Measurements from ENCODE around the gene SMIM35.
"Not testable (repeated sequence)": the region's sequence is repeated elsewhere in the genome, so short reads cannot be mapped to it uniquely, and the experiment has no call there.

SMIM35 gene

DNA sequence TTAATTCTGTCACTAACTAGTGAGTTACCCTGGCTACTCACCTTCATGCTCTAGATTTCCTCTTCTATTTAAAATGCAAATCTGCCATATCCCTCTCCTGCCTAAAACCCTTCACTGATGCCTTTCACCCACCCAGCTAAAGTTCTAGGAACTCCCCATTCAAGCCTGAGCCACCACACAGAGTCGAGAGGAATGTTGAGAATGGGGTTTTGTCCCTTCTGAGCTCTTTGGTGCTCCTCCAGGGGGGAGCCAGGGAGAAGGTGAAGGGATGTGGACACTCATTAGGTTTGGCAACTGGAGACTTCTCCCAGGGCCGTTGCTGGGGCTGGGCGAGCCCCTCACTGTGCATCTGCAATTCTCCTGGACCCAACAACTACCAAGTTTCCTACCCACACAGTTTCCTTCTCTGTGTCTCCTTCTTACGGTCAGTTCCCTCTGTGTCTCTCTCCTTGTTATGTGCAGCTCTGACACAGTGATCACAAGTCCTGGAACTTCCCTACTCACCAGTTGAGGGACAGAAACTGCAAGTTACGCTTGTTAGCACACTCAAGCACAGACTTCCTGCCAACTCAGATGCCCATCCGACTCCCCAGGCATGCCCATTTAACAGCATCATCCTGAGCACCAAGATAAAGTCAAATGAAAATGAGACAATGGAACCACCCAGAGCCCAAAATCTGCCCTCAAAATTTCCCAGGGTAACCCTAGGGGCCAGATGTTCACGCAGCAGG, 107.1 kb downstream of the SMIM35 start:
- no peak for DNase-seq

DNA sequence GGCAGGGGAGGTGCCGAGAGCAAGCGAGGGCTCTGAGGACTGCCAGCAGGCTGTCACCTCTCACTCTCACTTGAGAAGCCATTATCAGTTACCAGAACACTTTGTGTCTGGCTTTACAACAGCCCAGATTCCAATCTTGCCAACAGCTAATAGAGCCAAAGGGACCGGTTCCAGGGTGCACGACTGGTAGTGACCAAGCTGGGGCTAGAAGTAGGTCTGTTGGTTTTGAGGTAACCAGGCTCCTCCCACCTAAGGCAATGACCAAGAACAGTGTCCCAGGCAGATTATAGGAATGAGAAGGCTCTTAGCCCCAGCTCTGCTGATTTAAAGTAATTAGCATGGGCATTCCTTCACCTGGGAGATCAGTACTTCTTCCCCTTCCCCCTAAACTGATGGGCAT, 107.8 kb downstream of the SMIM35 start:
- no peak for DNase-seq

GRCh38 chr11:117978291-117978910, 108.4 kb downstream of the SMIM35 start:
- not testable (repeated sequence) for DNase-seq

- not testable (repeated sequence) for DNase-seq
These were observed 109.0 kb downstream of the SMIM35 start for GRCh38 chr11:117977612-117978264.

DNA sequence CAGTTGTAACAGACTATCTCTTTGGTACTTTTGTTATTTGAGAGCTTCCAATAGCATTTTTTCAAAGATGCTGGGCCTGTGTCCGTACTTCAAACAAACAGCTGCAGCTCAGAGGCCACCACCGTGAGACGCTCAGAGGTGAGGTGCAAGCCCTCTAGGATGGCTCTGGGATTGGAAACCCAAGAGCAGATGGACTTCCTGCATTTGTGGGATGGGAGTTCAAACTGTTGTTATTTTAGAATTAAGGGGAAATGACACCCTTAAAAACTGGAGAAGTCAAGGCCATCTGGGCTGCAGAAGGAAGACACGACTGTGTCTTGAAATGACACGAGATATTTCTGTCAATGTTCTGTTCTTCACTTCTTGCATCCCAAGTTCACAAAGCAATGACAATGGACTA, 109.7 kb downstream of the SMIM35 start:
- DNase-seq: no peak

- DNase-seq: no peak
These were observed 110.3 kb downstream of the SMIM35 start for GRCh38 chr11:117976445-117976844.

DNA sequence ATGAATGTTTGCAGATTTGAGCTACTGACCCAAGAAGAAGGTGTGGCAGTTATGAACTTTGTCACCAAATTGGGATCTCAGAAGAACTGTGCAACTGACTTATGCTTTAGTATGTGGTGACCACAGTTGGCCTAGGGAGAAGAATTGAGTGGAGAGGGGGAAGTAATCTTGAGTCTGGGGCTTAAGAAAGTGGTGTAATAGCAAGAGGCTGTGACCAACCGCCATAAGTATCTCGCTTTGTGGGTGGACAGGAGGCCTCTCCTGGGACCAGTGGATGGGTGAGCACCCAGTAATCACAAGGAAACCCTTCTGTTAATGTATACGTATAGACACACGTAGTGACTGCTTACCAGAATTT, 113.3 kb downstream of the SMIM35 start:
- no peak for DNase-seq

- no peak for DNase-seq
These were observed 113.9 kb downstream of the SMIM35 start for GRCh38 chr11:117972629-117973502.

GRCh38 chr11:117972044-117972443, 114.7 kb downstream of the SMIM35 start:
- DNase-seq: no peak

DNA sequence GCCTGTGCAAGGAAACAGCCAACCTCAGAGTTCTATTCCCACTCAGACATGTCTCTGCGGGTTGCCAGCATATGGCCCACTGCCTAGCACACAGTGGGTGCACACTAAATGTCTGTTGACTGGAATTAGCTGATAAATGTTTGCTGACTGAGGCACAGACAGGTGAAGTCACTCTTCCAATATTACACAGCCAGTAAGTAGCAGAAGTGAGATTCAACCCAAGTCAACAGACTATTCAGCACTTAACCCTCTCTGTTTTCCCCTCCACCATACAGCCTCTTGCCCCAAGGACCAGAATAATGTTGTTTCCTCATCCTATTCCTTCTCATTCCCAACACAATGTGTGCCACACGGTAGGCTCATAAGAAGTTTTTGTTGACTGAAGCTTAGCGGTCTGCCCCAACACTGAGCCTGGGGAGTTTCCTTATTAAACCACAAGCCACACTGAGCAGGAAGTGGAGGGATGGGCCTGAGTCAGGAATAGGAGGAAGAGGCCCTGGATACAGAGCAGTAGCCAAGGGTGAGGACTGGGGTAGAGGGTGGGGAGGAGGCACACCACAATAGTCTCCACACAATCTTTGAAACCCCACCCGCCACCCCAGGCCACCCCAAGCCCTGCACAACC, 116.3 kb downstream of the SMIM35 start:
- no peak for DNase-seq

- no peak for DNase-seq
These were observed 117.4 kb downstream of the SMIM35 start for GRCh38 chr11:117969160-117969991.

- no peak for DNase-seq
These were observed 119.9 kb downstream of the SMIM35 start for GRCh38 chr11:117966908-117967307.

DNA sequence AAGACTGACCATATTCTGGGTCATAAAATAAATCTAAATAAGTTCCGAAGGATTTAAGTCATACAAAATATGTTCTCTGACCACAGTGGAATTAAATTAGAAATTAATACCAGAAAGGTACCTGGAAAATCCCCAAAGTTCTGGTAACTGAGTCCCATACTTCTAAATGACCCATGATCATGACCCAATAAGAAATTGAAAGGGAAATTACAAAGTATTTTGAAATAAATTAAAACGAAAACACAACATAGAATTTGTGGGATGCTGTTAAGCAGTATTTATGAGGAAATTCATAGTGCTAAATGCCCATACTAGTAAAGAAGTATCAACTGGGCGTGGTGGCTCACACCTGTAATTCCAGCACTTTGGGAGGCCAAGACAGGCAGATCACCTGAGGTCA, 123.9 kb downstream of the SMIM35 start:
- DNase-seq: no peak

- DNase-seq: no peak
These were observed 124.9 kb downstream of the SMIM35 start for GRCh38 chr11:117961896-117962295.

- DNase-seq: no peak
These were observed 126.4 kb downstream of the SMIM35 start for GRCh38 chr11:117960406-117960805.

- no peak for DNase-seq
These were observed 127.2 kb downstream of the SMIM35 start for GRCh38 chr11:117959438-117960149.

DNA sequence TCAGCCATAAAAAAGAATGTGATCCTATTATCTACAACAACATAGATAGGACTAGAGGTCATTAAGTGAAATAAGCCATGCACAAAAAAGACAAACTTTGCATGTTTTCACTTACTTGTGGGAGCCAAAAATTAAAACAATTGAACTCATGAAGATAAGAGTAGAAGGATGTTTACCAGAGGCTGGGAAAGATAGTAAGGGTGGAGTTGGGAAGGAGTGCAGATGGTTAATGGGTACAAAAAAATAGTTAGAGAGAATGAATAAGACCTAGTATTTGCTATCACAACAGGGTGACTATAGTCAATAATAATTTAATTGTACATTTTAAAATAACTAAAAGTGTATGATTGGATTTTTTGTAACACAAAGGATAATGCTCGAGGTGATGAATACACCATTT, 127.8 kb downstream of the SMIM35 start:
- DNase-seq: no peak
